ENCODE measurements around the gene TWNK. TPM values are rescaled to one million over a fixed set of nuclear protein-coding genes. Genes with fewer than 3 reads are reported as not detected.

TWNK gene
- total and polyA plus RNA-seq, 2 of the 4 experiments (the other 2 are of a cell fraction): 7.7 to 8.8 TPM

DNA sequence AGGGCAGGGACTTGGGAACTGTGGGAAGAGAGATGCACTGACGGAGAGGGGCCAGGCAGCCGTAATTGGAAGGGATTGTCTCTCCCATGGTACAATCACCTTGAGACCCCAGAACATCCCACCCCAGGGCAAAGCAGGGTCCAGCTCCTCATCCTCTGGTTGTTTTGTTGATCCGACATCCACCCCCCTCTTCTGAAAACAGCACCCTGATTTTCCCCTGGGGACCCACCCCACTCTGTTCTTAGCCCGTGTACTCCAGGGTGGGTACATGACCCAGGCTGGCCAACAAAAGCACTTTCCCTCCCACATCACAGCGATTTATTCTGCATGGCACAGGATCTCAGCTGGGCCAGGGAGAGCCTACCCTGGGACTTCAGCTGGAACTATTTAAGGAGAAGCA lies 29.5 kb downstream of the TWNK start:
- Histone ChIP-seq H2AK9ac (replicated peaks; ENCODE audit: low read depth, low read length, poor library complexity) (peak overlapping the region; percentile 19), H4K5ac (ENCODE audit: low read depth, low read length) (no peak overlapping the region), H2BK5ac (ENCODE audit: low read depth, low read length, poor library complexity, severe bottlenecking) (no peak overlapping the region), H2AFZ (replicated peaks; ENCODE audit: low read length, poor library complexity) (no peak overlapping the region), H4K91ac (ENCODE audit: insufficient read depth, low read depth, low read length) (no peak overlapping the region), H4K8ac (ENCODE audit: low read depth in 2 of 2, low read length in 2 of 2) (no peak overlapping the region), H3K56ac (ENCODE audit: extremely low read depth, insufficient read depth, low read length) (no peak overlapping the region), H3K4ac (ENCODE audit: low read depth, low read length) (no peak overlapping the region), H3K18ac (ENCODE audit: low read depth, low read length) (no peak overlapping the region), H3K36me3 (ENCODE audit: control insufficient read depth, insufficient read depth, low read length) (no peaks in the 10 kb centered on the region), H3K4me3 (ENCODE audit: insufficient read depth, low read depth, low read length) (no peak overlapping the region), H2BK15ac (ENCODE audit: low read depth, low read length) (no peak overlapping the region), H3K27me3 (ENCODE audit: control insufficient read depth, insufficient read depth, low read length) (peaks cover 1% of the 10 kb centered on the region; the same call in 1 of the 2 replicates), H2AK5ac (ENCODE audit: low read depth, low read length) (peak overlapping the region; percentile 36; the same call in 1 of the 2 replicates), H3K27ac (ENCODE audit: insufficient read depth, low read length) (no peak overlapping the region), H3K4me1 (ENCODE audit: control insufficient read depth, insufficient read depth, low read length) (peaks cover 22% of the 10 kb centered on the region), H3K9me3 (ENCODE audit: control insufficient read depth, insufficient read depth, low read length) (no peaks in the 10 kb centered on the region), H4K20me1 (ENCODE audit: insufficient read depth, low read length) (peaks cover 4% of the 10 kb centered on the region; the same call in 1 of the 2 replicates), H3K9me1 (ENCODE audit: insufficient read depth, low read length) (peaks cover 13% of the 10 kb centered on the region), H3K79me1 (ENCODE audit: low read depth in 1 of 2, low read length in 2 of 2) (0 out of 4 replicates have a peak, but pooled peaks cover 0 to 7% of the 10 kb centered on the region in 2 experiments), H3K4me2 (ENCODE audit: low read depth, low read length) (no peak overlapping the region), H2BK20ac (ENCODE audit: low read depth, low read length) (no peak overlapping the region), H2BK120ac (ENCODE audit: low read depth, low read length) (no peak overlapping the region), H3K14ac (replicated peaks; ENCODE audit: low read depth, low read length) (no peak overlapping the region), H3K23ac (ENCODE audit: low read depth, low read length) (no peak overlapping the region), H3K9ac (ENCODE audit: low read depth, low read length) (no peak overlapping the region)
- ChIA-PET POLR2A (ENCODE audit: unreplicated experiment) (no interaction called here), CTCF (interaction anchor here (6.8 kb wide), 1 partner anchor 18 kb away, joined by 48 read pairs; the partner anchor contains the start of gene LZTS2)
- TF ChIP-seq MAZ (IDR thresholded peaks at IDR 0.05; ENCODE audit: borderline replicate concordance, low read depth, low read length) (no peak), MXI1 (IDR thresholded peaks at IDR 0.05; ENCODE audit: borderline replicate concordance, low read depth, low read length) (no peak), FOS (IDR thresholded peaks at IDR 0.05; ENCODE audit: low read depth, low read length) (no peak), CHD1 (IDR thresholded peaks at IDR 0.05; ENCODE audit: low read depth, low read length) (no peak), POLR2A (IDR thresholded peaks at IDR 0.05; ENCODE audit: low read depth, low read length) (no peak), NFE2L2 (IDR thresholded peaks at IDR 0.05; ENCODE audit: low read depth, low read length) (no peak), RFX5 (IDR thresholded peaks at IDR 0.05; ENCODE audit: low read depth, low read length) (no peak), CEBPB (IDR thresholded peaks at IDR 0.05; ENCODE audit: low read depth, low read length) (no peak), RAD21 (IDR thresholded peaks at IDR 0.05; ENCODE audit: low read length) (no peak), RCOR1 (IDR thresholded peaks at IDR 0.05; ENCODE audit: insufficient replicate concordance, low read length) (no peak), MAFK (IDR thresholded peaks at IDR 0.05; ENCODE audit: low read depth, low read length) (no peak), SMC3 (IDR thresholded peaks at IDR 0.05; ENCODE audit: low read depth, low read length) (no peak), BHLHE40 (IDR thresholded peaks at IDR 0.05; ENCODE audit: low read depth, low read length) (no peak)
- TF ChIP-seq, protein P1, sequence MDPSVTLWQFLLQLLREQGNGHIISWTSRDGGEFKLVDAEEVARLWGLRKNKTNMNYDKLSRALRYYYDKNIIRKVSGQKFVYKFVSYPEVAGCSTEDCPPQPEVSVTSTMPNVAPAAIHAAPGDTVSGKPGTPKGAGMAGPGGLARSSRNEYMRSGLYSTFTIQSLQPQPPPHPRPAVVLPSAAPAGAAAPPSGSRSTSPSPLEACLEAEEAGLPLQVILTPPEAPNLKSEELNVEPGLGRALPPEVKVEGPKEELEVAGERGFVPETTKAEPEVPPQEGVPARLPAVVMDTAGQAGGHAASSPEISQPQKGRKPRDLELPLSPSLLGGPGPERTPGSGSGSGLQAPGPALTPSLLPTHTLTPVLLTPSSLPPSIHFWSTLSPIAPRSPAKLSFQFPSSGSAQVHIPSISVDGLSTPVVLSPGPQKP (IDR thresholded peaks at IDR 0.05; ENCODE audit: borderline replicate concordance, low read depth, low read length): no peak
- TF ChIP-seq, protein P2, sequence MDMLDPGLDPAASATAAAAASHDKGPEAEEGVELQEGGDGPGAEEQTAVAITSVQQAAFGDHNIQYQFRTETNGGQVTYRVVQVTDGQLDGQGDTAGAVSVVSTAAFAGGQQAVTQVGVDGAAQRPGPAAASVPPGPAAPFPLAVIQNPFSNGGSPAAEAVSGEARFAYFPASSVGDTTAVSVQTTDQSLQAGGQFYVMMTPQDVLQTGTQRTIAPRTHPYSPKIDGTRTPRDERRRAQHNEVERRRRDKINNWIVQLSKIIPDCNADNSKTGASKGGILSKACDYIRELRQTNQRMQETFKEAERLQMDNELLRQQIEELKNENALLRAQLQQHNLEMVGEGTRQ (IDR thresholded peaks at IDR 0.05; ENCODE audit: low read depth, low read length): no peak
- TF ChIP-seq, protein P3, sequence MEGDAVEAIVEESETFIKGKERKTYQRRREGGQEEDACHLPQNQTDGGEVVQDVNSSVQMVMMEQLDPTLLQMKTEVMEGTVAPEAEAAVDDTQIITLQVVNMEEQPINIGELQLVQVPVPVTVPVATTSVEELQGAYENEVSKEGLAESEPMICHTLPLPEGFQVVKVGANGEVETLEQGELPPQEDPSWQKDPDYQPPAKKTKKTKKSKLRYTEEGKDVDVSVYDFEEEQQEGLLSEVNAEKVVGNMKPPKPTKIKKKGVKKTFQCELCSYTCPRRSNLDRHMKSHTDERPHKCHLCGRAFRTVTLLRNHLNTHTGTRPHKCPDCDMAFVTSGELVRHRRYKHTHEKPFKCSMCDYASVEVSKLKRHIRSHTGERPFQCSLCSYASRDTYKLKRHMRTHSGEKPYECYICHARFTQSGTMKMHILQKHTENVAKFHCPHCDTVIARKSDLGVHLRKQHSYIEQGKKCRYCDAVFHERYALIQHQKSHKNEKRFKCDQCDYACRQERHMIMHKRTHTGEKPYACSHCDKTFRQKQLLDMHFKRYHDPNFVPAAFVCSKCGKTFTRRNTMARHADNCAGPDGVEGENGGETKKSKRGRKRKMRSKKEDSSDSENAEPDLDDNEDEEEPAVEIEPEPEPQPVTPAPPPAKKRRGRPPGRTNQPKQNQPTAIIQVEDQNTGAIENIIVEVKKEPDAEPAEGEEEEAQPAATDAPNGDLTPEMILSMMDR (conservative IDR thresholded peaks at IDR 0.05; ENCODE audit: low read depth, low read length): no peak
- no peak for ATAC-seq (ENCODE audit: low read depth)
- in situ Hi-C loops (cut with MboI; ENCODE audit: low sequenced_read_pairs) (no loop called here), intact Hi-C loops (cut with micrococcal nuclease) (loop anchor here (10.0 kb wide), 1 partner anchor 452 kb away; no protein-coding TSS in a partner anchor), dilution Hi-C loops (cut with HindIII; ENCODE audit: low sequenced_read_pairs, unreplicated experiment) (no loop called here)
- DNase-seq: no peak
- no TSS peak for BruUV-seq (replicated peaks)
- 76% methylated on average over 2 of the region's 5 CpGs; no CpG with 5 or more reads in 1 of the 2 experiments for WGBS, 2 experiments (ENCODE audit: extremely low coverage in 2 of 2, insufficient read length in 1 of 2)
